SK-N-SH treated with all-trans-retinoic acid at 6 μM for 48 hours (cell line): ENCODE results near the gene FOXJ2.
"Not testable (repeated sequence)": the region's sequence is repeated elsewhere in the genome, so short reads cannot be mapped to it uniquely, and the experiment has no call there.

Experiments used
- ATAC-seq: fragments of 200-7000 bp; cut with Tn5 transposase; 3 replicates; pipeline ENCODE4 v1.9.1; 2020; ENCODE audit warnings: mild to moderate bottlenecking, moderate library complexity
- ARNTL ChIP-seq: fragments of 450-650 bp; formaldehyde crosslinking; IDR thresholded peaks from 2 replicates; pipeline ENCODE4 v1.5.0; 2020; ENCODE audit warnings: low read depth, mild to moderate bottlenecking, moderate library complexity, borderline replicate concordance
- BACH2 ChIP-seq: fragments of 250-450 bp; sonication (Bioruptor Pico); IDR thresholded peaks from 2 replicates; pipeline ENCODE4 v1.9.0; 2021; ENCODE audit warnings: mild to moderate bottlenecking, borderline replicate concordance
- CREB5 ChIP-seq: fragments of 250-450 bp; sonication (Bioruptor Pico); IDR thresholded peaks from 2 replicates; pipeline ENCODE4 v1.5.1; 2020; ENCODE audit warnings: low read depth, mild to moderate bottlenecking, moderate library complexity
- CSDC2 ChIP-seq: fragments of 250-450 bp; sonication (Bioruptor Pico); IDR thresholded peaks from 2 replicates; pipeline ENCODE4 v1.5.0; 2020; ENCODE audit warnings: mild to moderate bottlenecking, moderate library complexity
- GLIS3 ChIP-seq: fragments of 250-450 bp; sonication (Bioruptor Pico); IDR thresholded peaks from 2 replicates; pipeline ENCODE4 v1.5.0; 2020; ENCODE audit warnings: mild to moderate bottlenecking, moderate library complexity
- OSR1 ChIP-seq: fragments of 250-450 bp; sonication (Bioruptor Pico); IDR thresholded peaks from 2 replicates; pipeline ENCODE4 v1.8.0; 2022; ENCODE audit warnings: moderate library complexity, mild to moderate bottlenecking, inconsistent platforms
- POU6F1 ChIP-seq: fragments of 250-450 bp; sonication (Bioruptor Pico); IDR thresholded peaks from 2 replicates; pipeline ENCODE4 v1.8.0; 2021; ENCODE audit warnings: low read depth, mild to moderate bottlenecking, moderate library complexity, borderline replicate concordance
- RARB ChIP-seq: fragments of 250-450 bp; sonication (Bioruptor Pico); IDR thresholded peaks from 2 replicates; pipeline ENCODE4 v1.8.0; 2021; ENCODE audit warnings: mild to moderate bottlenecking, moderate library complexity
- SNAI2 ChIP-seq: fragments of 250-450 bp; sonication (Bioruptor Pico); IDR thresholded peaks from 2 replicates; pipeline ENCODE4 v1.5.0; 2020; ENCODE audit warnings: mild to moderate bottlenecking, moderate library complexity
- TCF4 ChIP-seq: fragments of 250-450 bp; sonication (Bioruptor Pico); IDR thresholded peaks from 2 replicates; pipeline ENCODE4 v1.8.0; 2021; ENCODE audit warnings: mild to moderate bottlenecking, moderate library complexity, borderline replicate concordance
- TOX ChIP-seq: fragments of 250-450 bp; sonication (Bioruptor Pico); IDR thresholded peaks from 2 replicates; pipeline ENCODE4 v1.8.0; 2021; ENCODE audit warnings: mild to moderate bottlenecking, moderate library complexity, borderline replicate concordance
- TSHZ2 ChIP-seq: fragments of 250-450 bp; sonication (Bioruptor Pico); IDR thresholded peaks from 2 replicates; pipeline ENCODE4 v1.5.0; 2020; ENCODE audit warnings: mild to moderate bottlenecking, moderate library complexity
- ZFP3 ChIP-seq: fragments of 250-450 bp; sonication (Bioruptor Pico); IDR thresholded peaks from 2 replicates; pipeline ENCODE4 v1.5.0; 2020; ENCODE audit warnings: mild to moderate bottlenecking, moderate library complexity
- ZFP30 ChIP-seq: fragments of 450-650 bp; formaldehyde crosslinking; IDR thresholded peaks from 2 replicates; pipeline ENCODE4 v1.5.0; 2022; ENCODE audit warnings: mild to moderate bottlenecking, moderate library complexity
- ZNF565 ChIP-seq: fragments of 450-650 bp; formaldehyde crosslinking; conservative IDR thresholded peaks from 2 replicates; pipeline ENCODE4 v1.5.0; 2020; ENCODE audit warnings: low read depth, mild to moderate bottlenecking, moderate library complexity
- ZNF70 ChIP-seq: fragments of 450-650 bp; formaldehyde crosslinking; IDR thresholded peaks from 2 replicates; pipeline ENCODE4 v1.5.0; 2020; ENCODE audit warnings: mild to moderate bottlenecking, moderate library complexity

Gene FOXJ2

GRCh38 chr12:7989827-7990491, 42.6 kb upstream of the FOXJ2 start (continued):
- no peak for TF ChIP-seq TCF4 (CRISPR knock-in tag)
- TF ChIP-seq SNAI2 (CRISPR knock-in tag): no peak
- TF ChIP-seq ZFP3 (CRISPR knock-in tag): no peak
- TF ChIP-seq BACH2 (CRISPR knock-in tag): no peak
- TF ChIP-seq, all 23 proteins: peak for 0

GRCh38 chr12:7991535-7991934, 41.0 kb upstream of the FOXJ2 start:
- no peak for ATAC-seq
- TF ChIP-seq ZFP3 (CRISPR knock-in tag) (no peak), GLIS3 (no peak), ZFP30 (no peak), BACH2 (CRISPR knock-in tag) (no peak), TCF4 (CRISPR knock-in tag) (no peak), TSHZ2 (CRISPR knock-in tag) (no peak)

GRCh38 chr12:7994731-7995205, 37.7 kb upstream of the FOXJ2 start:
- ATAC-seq: peak; percentile 76
- TF ChIP-seq ARNTL (CRISPR knock-in tag): no peak
- TF ChIP-seq CREB5: no peak
- no peak for TF ChIP-seq TOX (CRISPR knock-in tag)
- no peak for TF ChIP-seq RARB (CRISPR knock-in tag)
- TF ChIP-seq ZNF565 (CRISPR knock-in tag): no peak
- TF ChIP-seq GLIS3: no peak
- TF ChIP-seq CSDC2 (CRISPR knock-in tag): no peak
- no peak for TF ChIP-seq SNAI2 (CRISPR knock-in tag)
- TF ChIP-seq, all 23 proteins: peak for 0

GRCh38 chr12:7995266-7995963, 37.1 kb upstream of the FOXJ2 start:
- no peak for TF ChIP-seq CSDC2 (CRISPR knock-in tag)
- TF ChIP-seq OSR1 (CRISPR knock-in tag): no peak
- no peak for TF ChIP-seq ZFP3 (CRISPR knock-in tag)
- TF ChIP-seq ZNF565 (CRISPR knock-in tag): no peak
- no peak for TF ChIP-seq TSHZ2 (CRISPR knock-in tag)
- no peak for TF ChIP-seq POU6F1 (CRISPR knock-in tag)
- no peak for TF ChIP-seq ARNTL (CRISPR knock-in tag)
- no peak for TF ChIP-seq BACH2 (CRISPR knock-in tag)
- TF ChIP-seq ZNF70 (CRISPR knock-in tag): no peak
- peak; percentile 99 for ATAC-seq

GRCh38 chr12:8000827-8001226, 31.7 kb upstream of the FOXJ2 start:
- ATAC-seq: not testable (repeated sequence)

- ATAC-seq: not testable (repeated sequence)
Observed at GRCh38 chr12:8001496-8001895, 31.0 kb upstream of the FOXJ2 start.

GRCh38 chr12:8004897-8005296, 27.6 kb upstream of the FOXJ2 start:
- ATAC-seq: not testable (repeated sequence)
